Measurements from ENCODE around the gene SETX. TPM values are rescaled to one million over a fixed set of nuclear protein-coding genes. Genes with fewer than 3 reads are reported as not detected.

SETX gene
- total RNA-seq, 2 donors from 2014 or later: 51.8 to 69.0 TPM

DNA sequence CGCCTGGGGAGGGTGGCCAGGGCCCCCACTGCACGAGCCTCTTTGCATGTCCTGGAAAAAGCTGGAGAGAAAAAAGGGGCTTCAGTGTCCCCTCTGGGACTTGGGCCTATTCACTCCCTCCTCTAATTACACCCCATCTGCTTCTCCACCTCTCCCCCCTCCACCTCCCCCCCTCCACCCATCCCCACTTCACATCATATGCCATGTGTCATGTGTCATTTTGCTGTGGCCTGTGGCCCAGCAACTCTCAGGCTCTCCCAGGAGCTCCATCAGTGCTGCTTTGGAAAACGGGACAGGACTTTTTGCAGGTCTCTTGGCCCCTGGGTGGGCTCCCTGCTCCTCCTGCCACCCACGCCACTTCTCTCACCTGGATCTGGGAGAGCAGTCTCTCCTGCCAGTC, 124.2 kb downstream of the SETX start:
- Histone ChIP-seq H3K9me3 (no peaks in the 10 kb centered on the region), H3K27ac (no peak overlapping the region), H3K4me1 (replicated peaks) (no peaks in the 10 kb centered on the region), H3K36me3 (no peaks in the 10 kb centered on the region), H3K4me3 (no peak overlapping the region), H3K27me3 (replicated peaks; ENCODE audit: insufficient read depth) (no peaks in the 10 kb centered on the region)
- no peak for TF ChIP-seq POLR2AphosphoS5 (IDR thresholded peaks at IDR 0.05)
- TF ChIP-seq POLR2A (IDR thresholded peaks at IDR 0.05): no peak
- TF ChIP-seq, protein P1, sequence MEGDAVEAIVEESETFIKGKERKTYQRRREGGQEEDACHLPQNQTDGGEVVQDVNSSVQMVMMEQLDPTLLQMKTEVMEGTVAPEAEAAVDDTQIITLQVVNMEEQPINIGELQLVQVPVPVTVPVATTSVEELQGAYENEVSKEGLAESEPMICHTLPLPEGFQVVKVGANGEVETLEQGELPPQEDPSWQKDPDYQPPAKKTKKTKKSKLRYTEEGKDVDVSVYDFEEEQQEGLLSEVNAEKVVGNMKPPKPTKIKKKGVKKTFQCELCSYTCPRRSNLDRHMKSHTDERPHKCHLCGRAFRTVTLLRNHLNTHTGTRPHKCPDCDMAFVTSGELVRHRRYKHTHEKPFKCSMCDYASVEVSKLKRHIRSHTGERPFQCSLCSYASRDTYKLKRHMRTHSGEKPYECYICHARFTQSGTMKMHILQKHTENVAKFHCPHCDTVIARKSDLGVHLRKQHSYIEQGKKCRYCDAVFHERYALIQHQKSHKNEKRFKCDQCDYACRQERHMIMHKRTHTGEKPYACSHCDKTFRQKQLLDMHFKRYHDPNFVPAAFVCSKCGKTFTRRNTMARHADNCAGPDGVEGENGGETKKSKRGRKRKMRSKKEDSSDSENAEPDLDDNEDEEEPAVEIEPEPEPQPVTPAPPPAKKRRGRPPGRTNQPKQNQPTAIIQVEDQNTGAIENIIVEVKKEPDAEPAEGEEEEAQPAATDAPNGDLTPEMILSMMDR (IDR thresholded peaks at IDR 0.05): no peak
- DNase-seq (ENCODE audit: low spot score): no peak
- intact Hi-C loops (cut with DNase I): no loop called here
- WGBS: 91% methylated on average over 4 of the region's 4 CpGs

DNA sequence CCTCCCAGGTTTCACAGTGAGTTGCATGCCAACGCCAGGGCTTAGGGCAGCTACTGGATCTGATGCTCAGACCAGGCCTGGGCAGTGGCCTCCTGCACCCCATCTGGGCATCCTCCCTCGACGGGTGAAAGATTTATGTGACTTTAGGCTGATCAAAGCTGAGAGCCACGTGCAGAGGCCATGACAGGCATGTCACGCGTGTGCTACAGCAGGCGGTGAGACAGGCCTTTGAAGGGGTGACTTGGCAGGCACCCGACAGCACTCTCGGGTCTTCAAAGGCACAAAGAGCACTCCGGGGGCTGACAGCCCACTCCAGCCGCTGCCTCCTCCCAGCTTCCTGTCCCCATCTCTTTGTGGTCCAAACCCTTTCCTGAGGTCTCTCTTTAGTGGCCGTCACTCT, 126.7 kb downstream of the SETX start:
- H3K27ac ChIP-seq: no peak overlapping the region
- no peak for TF ChIP-seq POLR2AphosphoS5 (IDR thresholded peaks at IDR 0.05)
- TF ChIP-seq, protein P1 (IDR thresholded peaks at IDR 0.05): no peak
- no peaks in the 10 kb centered on the region for H3K36me3 ChIP-seq
- intact Hi-C loops (cut with DNase I): no loop called here
- H3K27me3 ChIP-seq (replicated peaks; ENCODE audit: insufficient read depth): no peaks in the 10 kb centered on the region
- no peak for DNase-seq (ENCODE audit: low spot score)
- no peaks in the 10 kb centered on the region for H3K9me3 ChIP-seq
- 68% methylated on average over 12 of the region's 12 CpGs for WGBS
- no peak overlapping the region for H3K4me3 ChIP-seq
- H3K4me1 ChIP-seq (replicated peaks): peaks cover 12% of the 10 kb centered on the region

GRCh38 chr9:132226571-132227430, 128.0 kb downstream of the SETX start:
- Histone ChIP-seq H3K36me3 (no peaks in the 10 kb centered on the region), H3K4me1 (replicated peaks) (peaks cover 16% of the 10 kb centered on the region), H3K9me3 (no peaks in the 10 kb centered on the region), H3K27me3 (replicated peaks; ENCODE audit: insufficient read depth) (no peaks in the 10 kb centered on the region), H3K4me3 (no peak overlapping the region), H3K27ac (no peak overlapping the region)
- TF ChIP-seq, protein P1 (IDR thresholded peaks at IDR 0.05): no peak
- TF ChIP-seq POLR2A (IDR thresholded peaks at IDR 0.05) (no peak), POLR2AphosphoS5 (IDR thresholded peaks at IDR 0.05) (no peak)
- DNase-seq (ENCODE audit: low spot score): no peak
- intact Hi-C loops (cut with DNase I): no loop called here
- 91% methylated on average over 34 of the region's 34 CpGs for whole genome bisulfite sequencing

- intact Hi-C loops (cut with DNase I): no loop called here
- Histone ChIP-seq H3K4me1 (replicated peaks) (peaks cover 18% of the 10 kb centered on the region), H3K27me3 (replicated peaks; ENCODE audit: insufficient read depth) (no peaks in the 10 kb centered on the region), H3K27ac (peak overlapping the region in 1 of 2 donors; percentile 75), H3K9me3 (no peaks in the 10 kb centered on the region), H3K4me3 (no peak overlapping the region), H3K36me3 (no peaks in the 10 kb centered on the region)
- DNase-seq (ENCODE audit: low spot score): peak; percentile 42
- TF ChIP-seq POLR2AphosphoS5 (IDR thresholded peaks at IDR 0.05): peak; percentile 86
- TF ChIP-seq, protein P1 (IDR thresholded peaks at IDR 0.05): no peak
- 27% methylated on average over 3 of the region's 3 CpGs for WGBS
Observed at GRCh38 chr9:132224645-132225044, 130.1 kb downstream of the SETX start.

DNA sequence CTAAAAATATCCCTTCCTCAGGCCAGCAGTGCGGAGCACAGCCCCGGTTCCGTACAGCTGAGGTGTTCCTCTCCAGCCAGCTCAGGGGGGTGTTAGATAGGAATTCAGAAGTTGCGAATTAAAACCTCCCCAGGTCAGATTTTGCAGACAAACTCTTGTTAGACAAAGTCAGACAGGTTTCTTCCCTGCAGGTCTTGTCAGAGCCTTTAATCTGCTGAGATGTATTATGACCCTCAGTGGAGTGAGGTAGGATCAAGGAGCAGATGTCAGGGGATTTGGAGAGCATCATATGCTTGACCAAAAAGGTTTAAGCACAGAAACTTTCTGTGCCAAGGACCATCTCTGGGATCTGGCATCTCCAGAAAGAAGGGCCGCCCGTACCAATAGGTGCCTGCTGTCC, 132.8 kb downstream of the SETX start:
- Histone ChIP-seq H3K27me3 (replicated peaks; ENCODE audit: insufficient read depth) (no peaks in the 10 kb centered on the region), H3K9me3 (no peaks in the 10 kb centered on the region), H3K27ac (no peak overlapping the region), H3K4me3 (no peak overlapping the region), H3K4me1 (replicated peaks) (peaks cover 18% of the 10 kb centered on the region), H3K36me3 (no peaks in the 10 kb centered on the region)
- no peak for DNase-seq (ENCODE audit: low spot score)
- 78% methylated on average over 6 of the region's 6 CpGs for WGBS
- intact Hi-C loops (cut with DNase I): no loop called here
- TF ChIP-seq, protein P1 (IDR thresholded peaks at IDR 0.05): no peak
- no peak for TF ChIP-seq POLR2AphosphoS5 (IDR thresholded peaks at IDR 0.05)
- TF ChIP-seq POLR2A (IDR thresholded peaks at IDR 0.05): no peak

Measured in prostate gland (tissue), 2 donors.